ENCODE data around the gene NUBP2. TPM values are rescaled to one million over a fixed set of nuclear protein-coding genes. Genes with fewer than 3 reads are reported as not detected.

NUBP2 gene
- total and polyA plus RNA-seq, 2 donors (not counting 3 experiments of a cell fraction or from before 2014, with no cell fraction given) = 55.0 to 69.6 TPM

DNA sequence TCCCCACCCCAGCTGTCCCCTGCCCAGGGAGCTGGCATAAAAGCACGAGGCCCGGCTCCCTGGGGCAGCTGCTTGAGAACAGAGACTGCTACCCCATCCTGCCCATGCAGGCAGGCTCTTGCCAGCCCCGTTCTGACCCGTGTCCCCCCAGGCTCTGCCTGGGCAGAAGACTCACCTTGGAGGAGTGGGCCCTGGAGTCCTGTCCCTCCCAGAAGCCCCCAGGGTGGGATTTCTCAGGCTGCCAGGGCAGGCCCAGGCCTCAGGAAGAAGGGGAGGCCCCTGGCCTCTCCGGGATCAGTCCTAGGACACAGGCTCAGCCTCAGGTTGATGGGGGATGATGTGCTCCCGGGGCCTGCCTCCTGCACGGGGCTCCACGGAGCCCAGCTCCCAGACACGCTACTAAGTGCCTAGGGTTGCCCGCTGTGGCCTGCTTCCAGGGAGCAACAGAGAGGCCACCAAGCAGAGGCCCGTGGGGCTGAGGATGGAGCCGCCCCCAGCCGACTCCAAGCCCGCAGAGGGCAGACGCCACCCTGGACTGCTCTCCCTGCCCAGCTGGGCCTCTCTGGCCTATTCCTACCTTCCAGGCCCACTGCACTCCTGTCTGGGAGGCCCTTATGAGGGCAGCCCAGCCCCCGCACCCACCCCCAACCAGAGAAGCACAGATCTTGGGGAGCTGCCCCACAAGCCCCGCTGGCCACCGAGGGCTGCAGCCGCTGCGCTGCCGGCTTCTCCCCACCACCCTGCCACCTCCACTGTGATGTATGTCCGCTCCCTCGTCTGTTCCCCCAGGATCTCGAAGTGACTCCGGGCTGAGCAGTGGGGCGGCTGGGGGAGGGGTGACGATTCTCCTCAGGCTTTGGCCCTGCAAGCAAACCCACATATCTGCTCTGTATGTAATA is 13.1 kb upstream of the NUBP2 start:
- H3K9me3 ChIP-seq (replicated peaks; ENCODE audit: control insufficient read depth, insufficient read depth, low read length) = no peaks in the 10 kb centered on the region
- no peaks in the 10 kb centered on the region for H3K27me3 ChIP-seq (ENCODE audit: control insufficient read depth in 2 of 2, insufficient read depth in 2 of 2, low read length in 2 of 2)
- no peak for FAIRE-seq
- H3K4me2 ChIP-seq (ENCODE audit: insufficient read depth, low read length) = no peak overlapping the region
- H4K20me1 ChIP-seq (replicated peaks; ENCODE audit: control insufficient read depth, extremely low read depth, insufficient read depth, low read length) = no peaks in the 10 kb centered on the region
- ChIA-PET POLR2A (interaction anchor here (1.3 kb wide), 1 partner anchor 13 kb away, joined by 3 read pairs; the partner anchor contains the start of genes NUBP2 and SPSB3), CTCF (interaction anchor here (1.2 to 1.5 kb wide), 5 partner anchors 10 to 275 kb away, joined by 3 to 11 read pairs (median 5); partner anchors contain the start of gene MAPK8IP3)
- no peaks in the 10 kb centered on the region for H3K9me1 ChIP-seq (replicated peaks; ENCODE audit: control insufficient read depth, extremely low read depth, insufficient read depth, low read length)
- TF ChIP-seq, protein P1, sequence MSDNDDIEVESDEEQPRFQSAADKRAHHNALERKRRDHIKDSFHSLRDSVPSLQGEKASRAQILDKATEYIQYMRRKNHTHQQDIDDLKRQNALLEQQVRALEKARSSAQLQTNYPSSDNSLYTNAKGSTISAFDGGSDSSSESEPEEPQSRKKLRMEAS (IDR thresholded peaks at IDR 0.05; ENCODE audit: insufficient read depth, insufficient read length) = no peak
- TF ChIP-seq FOS (IDR thresholded peaks at IDR 0.05; ENCODE audit: borderline replicate concordance, insufficient read depth, low read length) (no peak), GATA2 (IDR thresholded peaks at IDR 0.05; ENCODE audit: insufficient read depth, insufficient read length, low read depth, low read length) (no peak)
- DNase-seq (ENCODE audit: low read depth, low spot score) = no peak
- H2AFZ ChIP-seq (ENCODE audit: low read depth, low read length) = no peak overlapping the region
- intact Hi-C loops (cut with micrococcal nuclease) (no loop called here), dilution Hi-C loops (cut with MboI; ENCODE audit: extremely low pct_ligation_motif_present, low sequenced_read_pairs) (no loop called here)
- TSS peak; percentile 7 for BruUV-seq (replicated peaks)
- H3K9ac ChIP-seq (replicated peaks; ENCODE audit: extremely low read depth, insufficient read depth, low read length) = no peak overlapping the region
- H3K36me3 ChIP-seq (ENCODE audit: control insufficient read depth in 2 of 2, extremely low read depth in 1 of 2, insufficient read depth in 2 of 2, low read length in 2 of 2) = peaks cover 3 to 34% of the 10 kb centered on the region in 2 experiments
- H3K79me2 ChIP-seq (ENCODE audit: control insufficient read depth, insufficient read depth, low read length) = peaks cover 16% of the 10 kb centered on the region
- H3K27ac ChIP-seq (ENCODE audit: insufficient read depth, low read depth, low read length) = no peak overlapping the region
- H3K4me1 ChIP-seq (ENCODE audit: control insufficient read depth, extremely low read depth, insufficient read depth, low read length) = peaks cover 19% of the 10 kb centered on the region
- no peak overlapping the region for H3K4me3 ChIP-seq (replicated peaks in 1 of 3; ENCODE audit: insufficient read depth in 1 of 3, low read depth in 1 of 3, low read length in 3 of 3)
